Measurements from ENCODE around the gene ATG4A.
A peak's percentile ranks its signal among the peaks of the same experiment; 100 is the strongest.

ATG4A gene

DNA sequence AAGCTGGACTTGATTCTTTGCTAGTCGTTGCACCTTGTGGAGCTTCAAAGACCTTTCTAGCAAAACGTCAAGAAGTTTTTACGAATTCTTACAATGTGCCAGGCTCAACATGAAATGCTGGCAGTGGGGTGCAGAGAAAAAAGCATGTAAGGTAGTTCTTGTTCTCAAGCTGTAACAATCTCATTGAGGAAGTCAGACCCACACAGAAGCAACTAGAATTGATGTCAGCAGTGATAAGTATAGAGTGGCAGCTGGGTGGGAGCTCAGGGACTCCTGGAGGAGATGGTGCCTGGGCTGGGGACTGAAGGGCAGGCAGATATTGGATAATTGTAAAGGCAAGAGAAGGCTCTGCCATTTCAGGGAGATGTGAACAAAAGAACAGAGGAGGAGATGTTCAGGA lies 82.3 kb downstream of the ATG4A start:
- no peak for DNase-seq
- Histone ChIP-seq H3K4me1 (ENCODE audit: control insufficient read depth, low read depth, low read length) (no peaks in the 10 kb centered on the region), H4K8ac (ENCODE audit: low read depth, low read length) (no peak overlapping the region), H3K36me3 (ENCODE audit: control insufficient read depth, insufficient read depth, low read length) (no peaks in the 10 kb centered on the region), H2BK15ac (replicated peaks; ENCODE audit: low read depth) (no peak overlapping the region), H3K56ac (ENCODE audit: low read length) (no peak overlapping the region), H3K4me3 (ENCODE audit: low read length) (no peak overlapping the region), H3K23ac (ENCODE audit: low read length) (no peak overlapping the region), H3K79me2 (ENCODE audit: control insufficient read depth, insufficient read depth, low read length) (no peaks in the 10 kb centered on the region), H3K27me3 (ENCODE audit: insufficient read depth, low read length, poor library complexity) (no peaks in the 10 kb centered on the region), H3K9ac (ENCODE audit: low read length) (no peak overlapping the region), H3K27ac (ENCODE audit: low read depth, low read length) (no peak overlapping the region), H2BK5ac (ENCODE audit: low read length) (no peak overlapping the region), H3K79me1 (ENCODE audit: low read length) (no peaks in the 10 kb centered on the region), H2AK5ac (ENCODE audit: low read length) (no peak overlapping the region), H4K5ac (ENCODE audit: low read length) (no peak overlapping the region), H2BK120ac (ENCODE audit: low read depth, low read length) (no peak overlapping the region), H3K4ac (ENCODE audit: low read depth, low read length) (no peak overlapping the region), H3K4me2 (ENCODE audit: low read length) (no peak overlapping the region), H3K18ac (ENCODE audit: low read length) (no peak overlapping the region)
- WGBS (ENCODE audit: extremely low coverage, insufficient coverage, low lambda C conversion rate) = no CpG with 5 or more reads among the region's 3 CpGs

- Histone ChIP-seq H3K4me3 (ENCODE audit: low read length) (no peak overlapping the region), H2BK15ac (replicated peaks; ENCODE audit: low read depth) (no peak overlapping the region), H4K8ac (ENCODE audit: low read depth, low read length) (no peak overlapping the region), H3K27me3 (ENCODE audit: insufficient read depth, low read length, poor library complexity) (no peaks in the 10 kb centered on the region), H3K4me2 (ENCODE audit: low read length) (no peak overlapping the region), H2BK120ac (ENCODE audit: low read depth, low read length) (no peak overlapping the region), H3K27ac (ENCODE audit: low read depth, low read length) (no peak overlapping the region), H3K4ac (ENCODE audit: low read depth, low read length) (no peak overlapping the region), H3K79me2 (ENCODE audit: control insufficient read depth, insufficient read depth, low read length) (no peaks in the 10 kb centered on the region), H4K5ac (ENCODE audit: low read length) (no peak overlapping the region), H2BK5ac (ENCODE audit: low read length) (no peak overlapping the region), H3K79me1 (ENCODE audit: low read length) (no peaks in the 10 kb centered on the region), H3K4me1 (ENCODE audit: control insufficient read depth, low read depth, low read length) (no peaks in the 10 kb centered on the region), H3K9ac (ENCODE audit: low read length) (no peak overlapping the region), H2AK5ac (ENCODE audit: low read length) (no peak overlapping the region), H3K56ac (ENCODE audit: low read length) (no peak overlapping the region), H3K36me3 (ENCODE audit: control insufficient read depth, insufficient read depth, low read length) (no peaks in the 10 kb centered on the region), H3K18ac (ENCODE audit: low read length) (no peak overlapping the region), H3K23ac (ENCODE audit: low read length) (no peak overlapping the region)
- no CpG with 5 or more reads among the region's 8 CpGs for WGBS (ENCODE audit: extremely low coverage, insufficient coverage, low lambda C conversion rate)
- peak; percentile 22 for DNase-seq
These were observed 86.0 kb downstream of the ATG4A start for GRCh38 chrX:108177351-108178142.

- no peak overlapping the region for H3K9ac ChIP-seq (ENCODE audit: low read length)
- no peak overlapping the region for H2BK120ac ChIP-seq (ENCODE audit: low read depth, low read length)
- no peak overlapping the region for H3K23ac ChIP-seq (ENCODE audit: low read length)
- no peaks in the 10 kb centered on the region for H3K4me1 ChIP-seq (ENCODE audit: control insufficient read depth, low read depth, low read length)
- H3K27me3 ChIP-seq (ENCODE audit: insufficient read depth, low read length, poor library complexity) = no peaks in the 10 kb centered on the region
- no peak overlapping the region for H3K56ac ChIP-seq (ENCODE audit: low read length)
- no peak overlapping the region for H4K5ac ChIP-seq (ENCODE audit: low read length)
- no CpG with 5 or more reads among the region's 7 CpGs for WGBS (ENCODE audit: extremely low coverage, insufficient coverage, low lambda C conversion rate)
- no peak overlapping the region for H3K27ac ChIP-seq (ENCODE audit: low read depth, low read length)
- no peak overlapping the region for H3K4ac ChIP-seq (ENCODE audit: low read depth, low read length)
- no peaks in the 10 kb centered on the region for H3K36me3 ChIP-seq (ENCODE audit: control insufficient read depth, insufficient read depth, low read length)
- H3K79me1 ChIP-seq (ENCODE audit: low read length) = no peaks in the 10 kb centered on the region
- H2BK15ac ChIP-seq (replicated peaks; ENCODE audit: low read depth) = no peak overlapping the region
- H2AK5ac ChIP-seq (ENCODE audit: low read length) = no peak overlapping the region
- H4K8ac ChIP-seq (ENCODE audit: low read depth, low read length) = no peak overlapping the region
- no peak overlapping the region for H3K18ac ChIP-seq (ENCODE audit: low read length)
- H3K79me2 ChIP-seq (ENCODE audit: control insufficient read depth, insufficient read depth, low read length) = no peaks in the 10 kb centered on the region
- H2BK5ac ChIP-seq (ENCODE audit: low read length) = no peak overlapping the region
- no peak overlapping the region for H3K4me2 ChIP-seq (ENCODE audit: low read length)
- DNase-seq = peak; percentile 0
- H3K4me3 ChIP-seq (ENCODE audit: low read length) = no peak overlapping the region
These were observed 86.5 kb downstream of the ATG4A start for GRCh38 chrX:108178143-108178498.

- H3K79me2 ChIP-seq (ENCODE audit: control insufficient read depth, insufficient read depth, low read length) = no peaks in the 10 kb centered on the region
- H2BK5ac ChIP-seq (ENCODE audit: low read length) = no peak overlapping the region
- no peak overlapping the region for H3K18ac ChIP-seq (ENCODE audit: low read length)
- H2BK120ac ChIP-seq (ENCODE audit: low read depth, low read length) = no peak overlapping the region
- H3K27ac ChIP-seq (ENCODE audit: low read depth, low read length) = no peak overlapping the region
- no peak overlapping the region for H3K4ac ChIP-seq (ENCODE audit: low read depth, low read length)
- H2BK15ac ChIP-seq (replicated peaks; ENCODE audit: low read depth) = no peak overlapping the region
- no peak overlapping the region for H3K9ac ChIP-seq (ENCODE audit: low read length)
- H3K27me3 ChIP-seq (ENCODE audit: insufficient read depth, low read length, poor library complexity) = no peaks in the 10 kb centered on the region
- no peak overlapping the region for H3K23ac ChIP-seq (ENCODE audit: low read length)
- H4K8ac ChIP-seq (ENCODE audit: low read depth, low read length) = no peak overlapping the region
- H3K4me2 ChIP-seq (ENCODE audit: low read length) = no peak overlapping the region
- no peak overlapping the region for H3K56ac ChIP-seq (ENCODE audit: low read length)
- DNase-seq = no peak
- no CpG with 5 or more reads among the region's 4 CpGs for WGBS (ENCODE audit: extremely low coverage, insufficient coverage, low lambda C conversion rate)
- no peak overlapping the region for H3K4me3 ChIP-seq (ENCODE audit: low read length)
- H4K5ac ChIP-seq (ENCODE audit: low read length) = no peak overlapping the region
- no peaks in the 10 kb centered on the region for H3K36me3 ChIP-seq (ENCODE audit: control insufficient read depth, insufficient read depth, low read length)
- no peaks in the 10 kb centered on the region for H3K4me1 ChIP-seq (ENCODE audit: control insufficient read depth, low read depth, low read length)
- H3K79me1 ChIP-seq (ENCODE audit: low read length) = no peaks in the 10 kb centered on the region
- no peak overlapping the region for H2AK5ac ChIP-seq (ENCODE audit: low read length)
These were observed 95.2 kb downstream of the ATG4A start for GRCh38 chrX:108186811-108187210.

- Histone ChIP-seq H3K36me3 (ENCODE audit: control insufficient read depth, insufficient read depth, low read length) (no peaks in the 10 kb centered on the region), H4K5ac (ENCODE audit: low read length) (no peak overlapping the region), H2BK120ac (ENCODE audit: low read depth, low read length) (no peak overlapping the region), H3K4me1 (ENCODE audit: control insufficient read depth, low read depth, low read length) (no peaks in the 10 kb centered on the region), H3K4me3 (ENCODE audit: low read length) (no peak overlapping the region), H3K23ac (ENCODE audit: low read length) (no peak overlapping the region), H3K27ac (ENCODE audit: low read depth, low read length) (no peak overlapping the region), H3K79me1 (ENCODE audit: low read length) (no peaks in the 10 kb centered on the region), H4K8ac (ENCODE audit: low read depth, low read length) (no peak overlapping the region), H3K4ac (ENCODE audit: low read depth, low read length) (no peak overlapping the region), H3K18ac (ENCODE audit: low read length) (no peak overlapping the region), H2AK5ac (ENCODE audit: low read length) (no peak overlapping the region), H2BK5ac (ENCODE audit: low read length) (no peak overlapping the region), H3K9ac (ENCODE audit: low read length) (no peak overlapping the region), H3K79me2 (ENCODE audit: control insufficient read depth, insufficient read depth, low read length) (no peaks in the 10 kb centered on the region), H2BK15ac (replicated peaks; ENCODE audit: low read depth) (no peak overlapping the region), H3K56ac (ENCODE audit: low read length) (no peak overlapping the region), H3K4me2 (ENCODE audit: low read length) (no peak overlapping the region), H3K27me3 (ENCODE audit: insufficient read depth, low read length, poor library complexity) (no peaks in the 10 kb centered on the region)
- WGBS (ENCODE audit: extremely low coverage, insufficient coverage, low lambda C conversion rate) = no CpG with 5 or more reads among the region's 1 CpG
- DNase-seq = no peak
These were observed 106.8 kb downstream of the ATG4A start for GRCh38 chrX:108198420-108198819.

DNA sequence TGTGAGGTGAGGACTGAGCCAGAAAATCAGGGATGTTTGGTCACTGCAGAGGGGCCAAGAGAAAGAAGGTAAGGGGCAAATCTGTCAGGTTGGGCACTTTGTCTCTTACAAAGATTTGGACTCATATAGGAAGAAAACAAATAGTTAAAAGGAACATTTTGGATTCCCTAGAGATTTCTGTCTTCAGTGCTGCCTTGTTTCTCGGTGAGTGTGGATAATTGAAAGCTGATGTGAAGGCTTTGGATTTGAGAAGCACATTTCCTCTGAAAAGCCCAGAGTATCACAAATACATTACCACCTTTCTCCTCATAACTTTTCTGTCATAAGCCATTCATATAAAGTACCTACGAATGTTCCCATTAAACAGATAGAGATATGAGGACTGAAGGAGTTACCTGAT lies 107.5 kb downstream of the ATG4A start:
- H3K4me3 ChIP-seq (ENCODE audit: low read length) = no peak overlapping the region
- H3K79me2 ChIP-seq (ENCODE audit: control insufficient read depth, insufficient read depth, low read length) = no peaks in the 10 kb centered on the region
- H2AK5ac ChIP-seq (ENCODE audit: low read length) = no peak overlapping the region
- no peak overlapping the region for H3K4ac ChIP-seq (ENCODE audit: low read depth, low read length)
- H3K56ac ChIP-seq (ENCODE audit: low read length) = no peak overlapping the region
- H2BK15ac ChIP-seq (replicated peaks; ENCODE audit: low read depth) = no peak overlapping the region
- H3K27me3 ChIP-seq (ENCODE audit: insufficient read depth, low read length, poor library complexity) = no peaks in the 10 kb centered on the region
- no peak overlapping the region for H4K5ac ChIP-seq (ENCODE audit: low read length)
- no peak overlapping the region for H2BK5ac ChIP-seq (ENCODE audit: low read length)
- no peak overlapping the region for H4K8ac ChIP-seq (ENCODE audit: low read depth, low read length)
- H3K4me2 ChIP-seq (ENCODE audit: low read length) = no peak overlapping the region
- no peak overlapping the region for H3K23ac ChIP-seq (ENCODE audit: low read length)
- no peak overlapping the region for H2BK120ac ChIP-seq (ENCODE audit: low read depth, low read length)
- DNase-seq = no peak
- no peak overlapping the region for H3K9ac ChIP-seq (ENCODE audit: low read length)
- H3K4me1 ChIP-seq (ENCODE audit: control insufficient read depth, low read depth, low read length) = no peaks in the 10 kb centered on the region
- no peak overlapping the region for H3K27ac ChIP-seq (ENCODE audit: low read depth, low read length)
- H3K36me3 ChIP-seq (ENCODE audit: control insufficient read depth, insufficient read depth, low read length) = no peaks in the 10 kb centered on the region
- WGBS (ENCODE audit: extremely low coverage, insufficient coverage, low lambda C conversion rate) = no CpG with 5 or more reads among the region's 2 CpGs
- no peak overlapping the region for H3K18ac ChIP-seq (ENCODE audit: low read length)
- H3K79me1 ChIP-seq (ENCODE audit: low read length) = no peaks in the 10 kb centered on the region

Data from mesendoderm (in vitro differentiated cells).